Stomach (tissue), 9 donors: ENCODE measurements around the gene PTRH2. TPM values are rescaled to one million over a fixed set of nuclear protein-coding genes. Genes with fewer than 3 reads are reported as not detected.

ENCODE experiments used
- DNase-seq, 2 donors: peaks; one replicate each; pipeline versions ENCODE4 v3.0.0 to v3.0.0-alpha.2; 2013 to 2019
- H3K27ac ChIP-seq, 5 donors: fragments of 200-600 bp in 4 of 5; sonication (generic) in 4 of 5; one replicate each; pipeline ENCODE4 v1.5.1; 2013 to 2019; ENCODE audit warnings: mild to moderate bottlenecking in 1 of 5, moderate library complexity in 1 of 5
- H3K27me3 ChIP-seq, 3 donors: fragments of 200-600 bp; sonication (generic); one replicate each; pipeline ENCODE4 v1.5.1; 2017 to 2019; ENCODE audit warnings: mixed run types in 1 of 3
- H3K36me3 ChIP-seq, 4 donors: fragments of 200-600 bp; sonication (generic); 1 replicate in 3 of 4; 2 replicates in 1 of 4; pipeline ENCODE4 v1.5.1; 2016 to 2019
- H3K4me1 ChIP-seq, 4 donors: fragments of 200-600 bp; sonication (generic); one replicate each; pipeline ENCODE4 v1.5.1; 2016 to 2019
- H3K4me3 ChIP-seq, 4 donors: fragments of 200-600 bp; sonication (generic) in 3 of 4; one replicate each; pipeline ENCODE4 v1.5.1; 2016 to 2019; ENCODE audit warnings: mild to moderate bottlenecking in 1 of 4
- H3K9me3 ChIP-seq, 4 donors: fragments of 200-600 bp; sonication (generic); one replicate each; pipeline ENCODE4 v1.5.1; 2016 to 2019
- CTCF ChIP-seq, 7 experiments: fragments of 450-650 bp in 4 of 7; fragments of 200-600 bp in 3 of 7; sonication (generic) in 3 of 7; IDR thresholded peaks; one replicate each; pipeline ENCODE4 v1.5.1; 2016 to 2019; ENCODE audit warnings: antibody characterized with exemption in 7 of 7, control low read depth in 2 of 7, mild to moderate bottlenecking in 1 of 7
- EP300 ChIP-seq: sonication (generic); formaldehyde crosslinking; IDR thresholded peaks from one replicate; pipeline ENCODE4 v1.6.1; 2017; ENCODE audit warnings: antibody characterized with exemption
- POLR2A ChIP-seq, 4 donors: fragments of 450-650 bp; IDR thresholded peaks; one replicate each; pipeline ENCODE4 v1.6.1; 2016; ENCODE audit warnings: antibody characterized with exemption in 4 of 4, control low read depth in 2 of 4, mild to moderate bottlenecking in 1 of 4, moderate library complexity in 1 of 4
- POLR2AphosphoS5 ChIP-seq, 3 donors: sonication (generic); formaldehyde crosslinking; IDR thresholded peaks; one replicate each; pipeline ENCODE4 v1.6.1; 2016; ENCODE audit warnings: antibody characterized with exemption in 3 of 3
- WGBS, 5 donors: extraction: QIAGEN DNeasy Blood & Tissue Kit in 3 of 5; methylation state at CpG; one replicate each; pipeline versions ENCODE4 v1.1.5 to v1.1.7; 2013 to 2018; 5-methylcytosine and 5-hydroxymethylcytosine counted together
- intact Hi-C: fragments of 100-400 bp; cut with DNase I; formaldehyde crosslinking; loops from one replicate; pipeline ENCODE4 v1.15.1; 2023; ENCODE audit warnings: low total_unique reads
- polyA plus RNA-seq, 3 donors: library from polyadenylated mRNA; stranded (reverse); fragments of 200-250 nt; gene quantifications; one replicate each; pipeline ENCODE4 v1.2.3, GENCODE V29; 2013
- total RNA-seq, 5 donors: library from RNA; depleted of rRNA; stranded (reverse); fragments of >200 nt; gene quantifications; one replicate each; pipeline versions ENCODE4 v1.1.0 to v1.2.3, GENCODE V29; 2014 to 2016
- donor health status: healthy with polysubstance abuse.
- donor health status: Bipolar disorder and iron deficiency.
- donor health status: healthy.

The PTRH2 gene
- total and polyA plus RNA-seq, 8 donors: 4.3 to 107 (median 24.6) TPM

- DNase-seq: peak in 1 of 2 donors; percentile 33
- Histone ChIP-seq H3K4me1 (peaks cover 4 to 62% (median 18%) of the 10 kb centered on the region in 4 donors), H3K27ac (peak overlapping the region in 4 of 5 donors; percentile 58 to 73 (median 66)), H3K4me3 (no peak overlapping the region), H3K36me3 (peaks cover 0 to 23% (median 10%) of the 10 kb centered on the region in 4 donors), H3K27me3 (no peaks in the 10 kb centered on the region), H3K9me3 (peaks cover 0 to 5% (median 0%) of the 10 kb centered on the region in 4 donors)
- intact Hi-C loops: loop anchor here (10.0 kb wide), 1 partner anchor 110 kb away; no protein-coding TSS in a partner anchor
- TF ChIP-seq CTCF (IDR thresholded peaks at IDR 0.05) (no peak), POLR2A (IDR thresholded peaks at IDR 0.05) (no peak), EP300 (no peak), POLR2AphosphoS5 (IDR thresholded peaks at IDR 0.05) (peak in 1 of 3 donors; percentile 6)
These were observed 47.3 kb upstream of the PTRH2 start for GRCh38 chr17:59754552-59754951.

GRCh38 chr17:59753522-59754467 lies 46.6 kb upstream of the PTRH2 start:
- Histone ChIP-seq H3K9me3 (peaks cover 0 to under 1% (median 0%) of the 10 kb centered on the region in 4 donors), H3K4me1 (peaks cover 4 to 62% (median 18%) of the 10 kb centered on the region in 4 donors), H3K4me3 (peak overlapping the region in 1 of 4 donors; percentile 7), H3K27ac (peak overlapping the region in 4 of 5 donors; percentile 58 to 73 (median 66)), H3K27me3 (no peaks in the 10 kb centered on the region), H3K36me3 (peaks cover 0 to 19% (median 10%) of the 10 kb centered on the region in 4 donors)
- intact Hi-C loops: loop anchor here (10.0 kb wide), 1 partner anchor 111 kb away; no protein-coding TSS in a partner anchor
- DNase-seq: peak in 1 of 2 donors; percentile 93
- no peak for TF ChIP-seq POLR2A (IDR thresholded peaks at IDR 0.05)
- TF ChIP-seq CTCF (IDR thresholded peaks at IDR 0.05): peak in 5 of 7 experiments; percentile 40 to 76 (median 65)
- peak in 1 of 3 donors; percentile 80 for TF ChIP-seq POLR2AphosphoS5 (IDR thresholded peaks at IDR 0.05)
- TF ChIP-seq EP300: no peak
- WGBS, 5 donors: 21 to 30% (median 26%) methylated on average over 3 of the region's 3 CpGs

- Histone ChIP-seq H3K4me1 (peaks cover 4 to 62% (median 18%) of the 10 kb centered on the region in 4 donors), H3K4me3 (no peak overlapping the region), H3K9me3 (no peaks in the 10 kb centered on the region), H3K36me3 (peaks cover 0 to 10% (median 4%) of the 10 kb centered on the region in 4 donors), H3K27me3 (no peaks in the 10 kb centered on the region), H3K27ac (peak overlapping the region in 3 of 5 donors; percentile 64 to 73 (median 68))
- DNase-seq: no peak
- no peak for TF ChIP-seq CTCF (IDR thresholded peaks at IDR 0.05)
- TF ChIP-seq POLR2A (IDR thresholded peaks at IDR 0.05): no peak
- TF ChIP-seq EP300: no peak
- no peak for TF ChIP-seq POLR2AphosphoS5 (IDR thresholded peaks at IDR 0.05)
- intact Hi-C loops: loop anchor here (10.0 kb wide), 1 partner anchor 112 kb away; no protein-coding TSS in a partner anchor
- WGBS, 5 donors: 75 to 91% (median 85%) methylated on average over 7 of the region's 7 CpGs
These were observed 45.7 kb upstream of the PTRH2 start for GRCh38 chr17:59752922-59753321.

- no peak for DNase-seq
- TF ChIP-seq EP300 (no peak), CTCF (IDR thresholded peaks at IDR 0.05) (no peak), POLR2AphosphoS5 (IDR thresholded peaks at IDR 0.05) (no peak), POLR2A (IDR thresholded peaks at IDR 0.05) (no peak)
- Histone ChIP-seq H3K9me3 (no peaks in the 10 kb centered on the region), H3K27ac (peak overlapping the region in 2 of 5 donors; percentile 37 to 68), H3K36me3 (peaks cover 0 to 9% (median 5%) of the 10 kb centered on the region in 4 donors), H3K27me3 (no peaks in the 10 kb centered on the region), H3K4me1 (peaks cover 4 to 63% (median 18%) of the 10 kb centered on the region in 4 donors), H3K4me3 (no peak overlapping the region)
- intact Hi-C loops: loop anchor here (10.0 kb wide), 1 partner anchor 112 kb away; no protein-coding TSS in a partner anchor
These were observed 45.2 kb upstream of the PTRH2 start for GRCh38 chr17:59752446-59752845.
